GM15510 (cell line): Measurements from ENCODE around the gene CGN.

Source experiments
- POLR2A ChIP-seq: IDR thresholded peaks from 3 replicates; pipeline ENCODE4 v1.6.1; 2011; ENCODE audit warnings: borderline replicate concordance; ENCODE audit not compliant: insufficient read length; ENCODE audit errors: extremely low read depth

CGN gene, protein sequence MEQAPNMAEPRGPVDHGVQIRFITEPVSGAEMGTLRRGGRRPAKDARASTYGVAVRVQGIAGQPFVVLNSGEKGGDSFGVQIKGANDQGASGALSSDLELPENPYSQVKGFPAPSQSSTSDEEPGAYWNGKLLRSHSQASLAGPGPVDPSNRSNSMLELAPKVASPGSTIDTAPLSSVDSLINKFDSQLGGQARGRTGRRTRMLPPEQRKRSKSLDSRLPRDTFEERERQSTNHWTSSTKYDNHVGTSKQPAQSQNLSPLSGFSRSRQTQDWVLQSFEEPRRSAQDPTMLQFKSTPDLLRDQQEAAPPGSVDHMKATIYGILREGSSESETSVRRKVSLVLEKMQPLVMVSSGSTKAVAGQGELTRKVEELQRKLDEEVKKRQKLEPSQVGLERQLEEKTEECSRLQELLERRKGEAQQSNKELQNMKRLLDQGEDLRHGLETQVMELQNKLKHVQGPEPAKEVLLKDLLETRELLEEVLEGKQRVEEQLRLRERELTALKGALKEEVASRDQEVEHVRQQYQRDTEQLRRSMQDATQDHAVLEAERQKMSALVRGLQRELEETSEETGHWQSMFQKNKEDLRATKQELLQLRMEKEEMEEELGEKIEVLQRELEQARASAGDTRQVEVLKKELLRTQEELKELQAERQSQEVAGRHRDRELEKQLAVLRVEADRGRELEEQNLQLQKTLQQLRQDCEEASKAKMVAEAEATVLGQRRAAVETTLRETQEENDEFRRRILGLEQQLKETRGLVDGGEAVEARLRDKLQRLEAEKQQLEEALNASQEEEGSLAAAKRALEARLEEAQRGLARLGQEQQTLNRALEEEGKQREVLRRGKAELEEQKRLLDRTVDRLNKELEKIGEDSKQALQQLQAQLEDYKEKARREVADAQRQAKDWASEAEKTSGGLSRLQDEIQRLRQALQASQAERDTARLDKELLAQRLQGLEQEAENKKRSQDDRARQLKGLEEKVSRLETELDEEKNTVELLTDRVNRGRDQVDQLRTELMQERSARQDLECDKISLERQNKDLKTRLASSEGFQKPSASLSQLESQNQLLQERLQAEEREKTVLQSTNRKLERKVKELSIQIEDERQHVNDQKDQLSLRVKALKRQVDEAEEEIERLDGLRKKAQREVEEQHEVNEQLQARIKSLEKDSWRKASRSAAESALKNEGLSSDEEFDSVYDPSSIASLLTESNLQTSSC

DNA sequence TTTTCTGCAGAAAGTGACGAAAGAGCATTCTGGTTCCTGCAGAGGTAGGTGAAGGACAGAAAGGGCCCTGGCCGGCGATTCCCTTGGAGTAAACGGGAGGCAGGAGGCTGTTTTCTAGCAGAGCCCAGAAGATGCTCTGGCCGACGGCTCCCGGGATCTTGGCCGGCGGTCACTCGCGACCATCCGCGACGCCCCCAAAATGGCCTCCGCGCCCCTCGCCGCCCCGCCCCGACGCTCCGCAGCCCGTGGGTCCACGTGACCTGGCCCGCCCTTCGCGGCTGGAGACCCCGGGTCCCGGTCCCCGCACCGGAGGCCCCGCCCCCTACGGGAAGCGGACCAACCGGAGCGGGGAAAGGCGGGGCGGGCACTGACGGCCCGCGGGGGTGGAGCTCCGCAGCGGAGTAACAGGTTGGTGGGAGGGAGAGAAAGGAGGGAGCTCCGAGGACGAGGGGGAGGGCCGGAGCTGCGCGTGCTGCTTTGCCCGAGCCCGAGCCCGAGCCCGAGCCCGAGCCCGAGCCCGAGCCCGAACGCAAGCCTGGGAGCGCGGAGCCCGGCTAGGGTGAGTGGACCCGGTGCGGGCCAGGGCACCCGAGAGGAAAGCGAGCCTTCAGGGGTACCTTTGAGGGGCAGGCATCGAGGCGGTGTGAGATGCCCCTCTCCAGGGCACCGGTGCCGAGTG lies at the start of gene CGN:
Gene CGN (plus strand): TSS at position 431 of the 679 bp plus-strand sequence. CDS start 7,133 bp downstream, outside the sequence.
- no peak for TF ChIP-seq POLR2A

DNA sequence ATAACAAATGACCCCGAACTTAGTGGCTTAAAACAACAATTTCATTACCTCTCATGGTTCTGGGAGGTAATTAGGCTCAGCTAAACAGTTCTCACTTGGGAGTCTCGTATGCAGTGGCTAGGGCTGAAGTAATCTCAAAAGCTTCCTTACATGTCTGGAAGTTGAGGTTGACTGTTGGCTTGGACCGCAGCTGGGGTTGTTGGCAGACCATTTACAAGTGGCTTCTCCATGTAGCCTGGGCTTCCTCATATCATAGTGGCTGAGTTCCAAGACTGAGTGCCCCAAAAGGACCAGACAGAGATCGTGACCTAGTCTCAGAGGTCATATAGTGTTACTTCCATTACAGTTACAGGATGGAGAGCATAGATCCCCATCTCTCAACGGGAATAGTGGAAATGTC lies 49.5 kb upstream of the CGN start:
- TF ChIP-seq POLR2A: no peak

DNA sequence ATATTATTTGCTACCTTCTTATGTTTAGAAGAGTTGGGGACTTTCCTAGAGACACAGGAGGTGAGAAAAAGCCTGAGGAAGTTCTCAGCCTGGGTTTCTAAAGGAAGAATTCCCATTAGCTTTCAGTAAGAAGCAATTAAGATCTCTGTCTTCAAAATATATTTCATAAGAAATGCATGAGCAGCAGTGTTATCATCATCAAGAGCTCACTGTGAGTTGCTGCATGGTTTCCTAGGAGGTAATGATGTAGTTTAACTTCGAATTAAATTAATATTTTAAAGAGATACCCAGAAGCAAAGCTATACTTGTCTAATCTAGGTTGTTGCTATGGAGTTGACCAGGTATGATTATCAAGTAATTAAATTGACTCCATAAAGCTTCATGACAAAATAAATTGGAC lies 46.2 kb upstream of the CGN start:
- no peak for TF ChIP-seq POLR2A

DNA sequence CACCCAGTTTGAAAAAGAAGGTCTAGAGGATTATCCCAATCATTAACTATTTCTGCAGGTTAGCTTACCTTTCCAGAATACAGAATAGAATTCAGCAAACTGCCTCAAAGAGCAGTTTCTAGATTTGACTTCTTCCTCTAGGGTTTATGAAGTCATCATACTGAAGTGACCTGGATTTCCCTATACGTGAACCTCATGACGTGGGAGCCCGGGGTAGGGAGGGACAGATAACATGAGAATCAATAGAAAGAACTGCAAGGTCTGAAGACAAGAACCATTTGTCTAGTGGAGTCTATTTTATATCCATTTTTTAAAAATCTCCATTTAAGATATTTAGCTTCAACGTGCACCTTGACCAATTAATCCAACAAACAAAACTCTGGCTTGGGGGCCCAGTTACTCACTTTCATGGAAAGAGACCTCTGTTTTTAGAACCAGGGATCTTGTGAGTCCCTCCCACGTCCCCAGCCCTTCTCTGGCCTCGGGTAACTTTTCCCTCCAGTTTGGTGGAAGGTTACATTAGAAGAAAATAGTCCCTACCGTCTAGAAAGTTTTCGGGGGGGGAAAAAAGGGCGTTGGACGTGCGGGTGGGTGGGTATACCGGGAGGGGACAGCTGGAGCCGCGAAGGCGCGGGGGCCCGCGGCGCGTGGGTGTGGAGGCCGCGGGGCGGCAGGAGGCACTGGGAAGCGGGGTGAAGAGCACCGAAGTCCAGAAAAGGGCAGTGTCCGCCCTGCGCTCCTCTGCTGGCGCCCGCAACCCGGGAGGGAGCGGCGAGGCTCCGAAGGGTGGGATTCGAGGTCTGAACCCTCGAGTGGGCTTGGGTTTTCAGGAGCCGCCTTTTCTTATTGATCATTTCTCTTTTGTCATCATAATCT lies 38.1 kb upstream of the CGN start:
- TF ChIP-seq POLR2A: no peak

DNA sequence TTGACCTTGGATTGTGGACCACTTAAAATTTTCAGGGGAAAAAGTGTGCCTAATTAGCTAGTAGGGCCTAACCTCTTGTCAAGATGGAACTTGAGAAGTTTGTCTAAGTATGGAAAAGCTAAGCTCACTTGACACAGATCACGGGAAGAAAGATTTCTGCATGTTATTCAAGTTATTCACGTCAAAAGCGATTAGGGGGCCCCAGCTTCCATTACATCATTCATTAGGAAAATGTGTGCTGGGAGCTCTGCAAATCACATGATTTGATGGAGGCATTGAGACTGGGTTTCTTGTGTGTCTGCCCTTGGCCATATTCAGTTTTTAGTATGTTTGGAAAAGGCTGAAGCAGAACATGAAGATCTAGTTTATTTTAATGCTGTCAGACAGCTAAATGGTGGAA lies 36.4 kb upstream of the CGN start:
- no peak for TF ChIP-seq POLR2A

DNA sequence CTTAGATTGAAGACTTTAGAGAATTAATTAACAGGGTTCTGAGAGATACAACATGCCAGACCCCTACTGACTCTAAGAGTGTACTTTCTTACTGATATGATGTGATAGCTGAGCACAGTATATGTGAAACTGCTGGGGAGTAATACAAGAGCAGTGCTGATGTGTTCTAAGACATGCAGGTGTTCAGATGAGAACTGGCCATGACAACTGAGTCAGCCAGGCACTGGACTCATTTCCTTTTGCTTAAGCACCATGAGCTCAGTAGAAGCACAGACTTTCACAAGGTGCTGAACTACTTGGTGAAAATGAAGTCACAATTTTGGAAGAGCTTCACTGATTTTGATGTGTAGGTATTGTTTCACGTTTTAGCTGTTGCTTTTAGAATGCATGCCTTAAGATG lies 36.0 kb upstream of the CGN start:
- TF ChIP-seq POLR2A: no peak

DNA sequence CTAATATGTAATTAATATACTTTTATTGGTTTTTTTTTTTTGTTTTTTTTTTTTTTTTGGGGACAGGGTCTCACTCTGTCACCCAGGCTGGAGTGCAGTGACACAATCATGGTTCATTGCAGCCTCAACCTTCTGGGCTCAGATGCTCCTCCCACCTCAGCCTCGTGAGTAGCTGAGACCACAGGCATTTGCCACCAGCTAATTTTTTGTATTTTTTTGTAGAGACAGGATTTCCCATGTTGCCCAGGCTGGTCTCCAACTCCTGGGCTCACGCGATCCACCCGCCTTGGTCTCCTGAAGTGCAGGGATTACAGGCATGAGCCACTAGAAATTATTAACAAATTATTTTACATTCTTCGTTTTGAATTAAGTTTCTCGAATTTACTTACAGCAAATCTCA lies 35.1 kb upstream of the CGN start:
- TF ChIP-seq POLR2A: no peak

DNA sequence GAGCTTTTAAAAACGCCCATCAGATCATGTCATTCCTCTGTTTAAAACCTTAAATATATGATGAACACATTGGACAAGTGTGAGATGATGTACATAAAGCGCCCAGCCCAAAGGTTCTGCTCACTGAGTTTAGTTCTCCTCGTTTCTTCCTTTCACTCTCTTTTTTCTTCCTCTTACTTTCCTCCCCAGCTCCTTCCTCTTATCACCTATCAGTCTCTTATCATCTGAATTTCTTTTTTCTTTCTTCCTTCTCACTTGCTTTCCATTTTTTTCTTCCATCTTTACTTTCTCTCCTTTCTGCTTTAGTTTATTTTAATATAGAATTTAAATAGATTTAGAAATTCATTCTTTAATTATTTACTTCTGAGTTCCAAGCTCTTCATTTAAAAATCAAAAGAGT lies 34.1 kb upstream of the CGN start:
- no peak for TF ChIP-seq POLR2A

DNA sequence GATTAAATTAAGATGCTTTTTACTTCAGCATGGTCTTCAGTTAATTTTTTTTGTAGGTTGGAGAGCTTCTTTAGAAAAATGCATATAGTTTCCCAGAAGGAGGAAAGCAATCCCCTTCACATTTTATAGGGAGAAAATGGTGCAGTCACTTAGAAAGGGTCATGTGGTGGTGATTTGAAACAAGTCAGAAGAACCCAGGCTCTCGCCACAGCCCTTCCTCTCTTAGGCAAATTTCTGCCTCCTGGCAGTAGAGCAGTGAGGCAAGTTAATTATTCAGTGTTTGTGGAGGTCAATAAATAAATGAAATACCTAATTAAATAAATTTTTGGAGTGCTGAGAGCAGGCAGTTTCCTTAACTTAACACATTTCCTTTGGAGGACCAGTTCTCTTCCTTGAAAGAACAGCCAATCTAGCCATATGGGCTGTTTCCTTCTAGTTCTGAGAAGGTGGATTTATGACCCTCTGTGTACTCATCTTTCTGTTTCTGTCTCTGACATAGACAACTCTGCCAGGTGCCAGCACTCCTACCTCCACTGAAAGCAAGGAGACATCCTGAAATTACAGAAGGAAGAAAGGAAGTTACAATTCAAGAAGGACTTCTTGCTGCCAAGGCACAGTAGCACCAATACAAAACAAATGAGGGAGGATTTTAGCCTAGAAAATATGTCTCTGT lies 32.9 kb upstream of the CGN start:
- TF ChIP-seq POLR2A: no peak

DNA sequence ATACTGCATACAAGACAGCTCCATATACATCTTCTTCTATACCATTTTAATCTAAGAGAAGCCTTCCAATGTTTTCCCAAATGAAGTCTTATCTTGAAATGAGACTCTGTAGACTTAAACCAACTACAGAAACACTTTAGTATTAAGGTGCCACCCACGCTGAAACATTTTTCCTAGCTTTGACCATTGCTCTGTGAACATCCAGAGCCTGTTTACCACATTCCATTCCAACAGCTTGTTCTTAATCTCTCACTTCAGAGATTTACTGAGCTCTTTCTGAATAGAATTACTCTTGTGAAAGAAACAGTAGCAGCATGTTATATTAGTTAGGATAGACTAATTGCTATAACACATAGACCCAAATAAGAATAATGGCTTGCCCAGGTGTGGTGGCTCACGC lies 32.3 kb upstream of the CGN start:
- TF ChIP-seq POLR2A: no peak

DNA sequence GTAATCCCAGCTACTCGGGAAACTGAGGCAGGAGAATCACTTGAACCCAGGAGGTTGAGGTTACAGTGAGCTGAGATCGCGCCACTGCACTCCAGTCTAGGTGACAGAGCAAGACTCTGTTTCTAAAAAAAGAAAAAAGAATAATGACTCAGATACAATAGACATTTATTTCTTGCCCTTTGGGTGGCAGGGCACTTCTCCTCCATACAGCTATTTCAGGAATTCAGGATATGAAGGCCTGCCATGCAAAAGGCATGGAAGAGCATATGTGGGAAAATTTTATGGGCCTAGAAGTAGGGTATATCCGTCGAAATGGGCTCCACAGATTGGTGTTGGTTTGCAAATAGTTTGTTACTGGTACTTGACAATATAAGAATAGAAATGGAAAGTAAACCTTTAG lies 31.7 kb upstream of the CGN start:
- TF ChIP-seq POLR2A: no peak

DNA sequence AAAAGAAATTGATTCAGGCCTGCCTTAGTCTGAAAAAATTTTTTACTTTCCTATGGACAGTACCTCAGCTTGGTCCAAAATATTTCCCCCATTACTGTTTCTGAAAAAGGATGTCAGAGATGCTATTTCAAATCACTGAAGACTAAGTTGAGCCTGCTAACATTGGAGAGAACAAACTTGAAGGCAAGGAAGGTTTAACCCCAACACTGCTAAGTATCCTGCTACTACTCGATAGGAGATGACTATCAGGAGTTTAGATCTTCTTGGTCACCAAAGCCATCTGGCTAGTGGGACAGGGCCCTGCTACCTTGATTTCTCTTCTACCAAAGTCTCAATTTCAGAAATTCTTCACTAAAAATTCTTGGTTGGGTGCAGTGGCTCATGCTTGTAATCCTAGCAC lies 29.2 kb upstream of the CGN start:
- no peak for TF ChIP-seq POLR2A

DNA sequence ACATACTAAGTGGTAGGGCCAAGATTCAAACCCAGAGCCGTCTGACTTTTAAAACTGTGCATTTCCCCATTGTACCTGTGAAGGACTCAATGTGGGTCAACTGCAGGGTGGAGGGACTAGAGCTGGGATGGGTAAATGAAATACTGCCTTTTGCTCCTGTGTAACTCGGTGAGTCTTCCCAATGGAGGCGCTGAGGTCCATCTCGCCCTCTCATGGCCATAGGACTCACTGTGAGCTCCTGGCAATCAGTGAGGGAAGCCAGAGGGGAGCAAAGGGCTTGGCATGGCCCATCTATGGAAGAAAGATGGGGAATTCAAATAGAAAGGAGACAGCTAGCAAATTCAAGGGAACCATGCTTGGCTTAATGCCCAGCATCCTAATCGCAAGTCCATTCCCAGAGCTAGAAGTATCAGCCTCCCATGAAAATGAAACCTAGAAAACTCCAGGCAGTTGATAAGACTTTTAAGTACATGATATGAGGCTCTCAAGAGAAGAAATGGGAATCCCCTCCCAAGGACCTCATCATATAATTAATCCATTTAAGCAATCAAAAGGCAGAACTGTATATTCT lies 25.4 kb upstream of the CGN start:
- TF ChIP-seq POLR2A: no peak
